PC-9 (cell line): Measurements from ENCODE around the gene ITGBL1. TPM values are rescaled to one million over a fixed set of nuclear protein-coding genes. Genes with fewer than 3 reads are reported as not detected.

Source experiments
- BruUV-seq: library from RNA; stranded (reverse); fragments of 400-500 nt; replicated peaks from 2 replicates; lab custom pipeline; 2021; lab: Mats Ljungman, UMichigan
- CTCF ChIA-PET: fragments of 300-600 bp; sonication (Branson Sonifier 250); formaldehyde crosslinking; loops from one replicate; lab custom pipeline; 2022; ENCODE audit warnings: antibody characterized with exemption; lab: Charles Lee
- POLR2A ChIA-PET: fragments of 300-600 bp; sonication (Branson Sonifier 250); formaldehyde crosslinking; loops from one replicate; lab custom pipeline; 2022; ENCODE audit warnings: antibody characterized with exemption; ENCODE audit not compliant: unreplicated experiment; lab: Charles Lee
- DNase-seq, 2 experiments: peaks; one replicate each; pipeline versions ENCODE4 v3.0.0 to v3.0.0-alpha.2; 2015 to 2022; ENCODE audit warnings: mixed read lengths in 1 of 2
- H2AFZ ChIP-seq: fragments of 200-600 bp; sonication (generic); 2 replicates; pipeline ENCODE4 v1.8.1; 2017; ENCODE audit warnings: antibody characterized with exemption
- H3F3A ChIP-seq: fragments of 200-600 bp; sonication (generic); 2 replicates; pipeline ENCODE4 v1.8.1; 2017; ENCODE audit warnings: antibody characterized with exemption, mild to moderate bottlenecking, low read depth; ENCODE audit not compliant: insufficient read depth
- H3K27ac ChIP-seq: fragments of 200-600 bp; sonication (generic); 2 replicates; pipeline ENCODE4 v1.6.1; 2016; ENCODE audit warnings: mixed run types
- H3K27me3 ChIP-seq: fragments of 200-600 bp; sonication (generic); 2 replicates; pipeline ENCODE4 v1.6.1; 2016; ENCODE audit warnings: low read depth, mixed run types; ENCODE audit not compliant: insufficient read depth
- H3K36me3 ChIP-seq: fragments of 200-600 bp; sonication (generic); 2 replicates; pipeline ENCODE4 v1.6.1; 2016; ENCODE audit warnings: low read depth, mixed run types
- H3K4me1 ChIP-seq: fragments of 200-600 bp; sonication (generic); replicated peaks from 2 replicates; pipeline ENCODE4 v1.6.1; 2016; ENCODE audit warnings: mixed run types; ENCODE audit not compliant: insufficient read depth
- H3K4me2 ChIP-seq: fragments of 200-600 bp; sonication (generic); 2 replicates; pipeline ENCODE4 v1.6.1; 2017; ENCODE audit warnings: mixed run types
- H3K4me3 ChIP-seq: fragments of 200-600 bp; sonication (generic); 2 replicates; pipeline ENCODE4 v1.6.1; 2016; ENCODE audit warnings: mixed run types
- H3K79me2 ChIP-seq: fragments of 200-600 bp; sonication (generic); 2 replicates; pipeline ENCODE4 v1.6.1; 2017; ENCODE audit warnings: low read depth, mixed run types
- H3K9me2 ChIP-seq: fragments of 200-600 bp; sonication (generic); 2 replicates; pipeline ENCODE4 v1.8.1; 2017; ENCODE audit warnings: mild to moderate bottlenecking; ENCODE audit not compliant: insufficient read depth
- H3K9me3 ChIP-seq: fragments of 200-600 bp; sonication (generic); 2 replicates; pipeline ENCODE4 v1.8.1; 2016; ENCODE audit warnings: low read depth; ENCODE audit not compliant: insufficient read depth
- H4K20me1 ChIP-seq: fragments of 200-600 bp; sonication (generic); 2 replicates; pipeline ENCODE4 v1.8.1; 2017; ENCODE audit not compliant: insufficient read depth
- CTCF ChIP-seq: fragments of 200-600 bp; sonication (generic); conservative IDR thresholded peaks from 2 replicates; pipeline ENCODE4 v1.6.1; 2017; ENCODE audit warnings: mixed run types, antibody characterized with exemption, mild to moderate bottlenecking, moderate library complexity
- EZH2 ChIP-seq: fragments of 200-600 bp; sonication (generic); IDR thresholded peaks from 2 replicates; pipeline ENCODE4 v1.8.0; 2017; ENCODE audit warnings: antibody characterized with exemption, low read depth
- intact Hi-C: fragments of 100-400 bp; cut with micrococcal nuclease; formaldehyde crosslinking; loops from one replicate; pipeline ENCODE4 v1.10.0; 2022; ENCODE audit not compliant: unreplicated experiment
- total RNA-seq: library from RNA; stranded (reverse); gene quantifications from 2 replicates; pipeline ENCODE4 v1.2.3, GENCODE V29; 2021

The ITGBL1 gene
- total RNA-seq, 1 experiment from 2014 or later: 52.5 TPM

- no TSS peak for BruUV-seq
- CTCF ChIA-PET: no interaction called here
Measured at GRCh38 chr13:101447852-101448251, 4.6 kb upstream of the ITGBL1 start.

GRCh38 chr13:101449790-101450748 is 2.4 kb upstream of the ITGBL1 start:
- Histone ChIP-seq H3K9me2 (no peaks in the 10 kb centered on the region), H4K20me1 (no peaks in the 10 kb centered on the region), H3K27ac (peak overlapping the region; percentile 98), H3K79me2 (peaks cover 24% of the 10 kb centered on the region), H3K36me3 (no peaks in the 10 kb centered on the region), H3F3A (peaks cover 65% of the 10 kb centered on the region), H3K9me3 (peaks cover 3% of the 10 kb centered on the region; the same call in 1 of the 2 replicates), H3K4me1 (peaks cover 54% of the 10 kb centered on the region), H3K27me3 (no peaks in the 10 kb centered on the region), H3K4me3 (peak overlapping the region; percentile 86; the same call in 1 of the 2 replicates), H2AFZ (0 out of 2 replicates have a peak overlapping the region, but pooled peaks have one; percentile 18), H3K4me2 (peak overlapping the region; percentile 86)
- POLR2A ChIA-PET: interaction anchor here (0.6 kb wide), 2 partner anchors 13 to 192 kb away, joined by 4 to 5 read pairs; no protein-coding TSS in a partner anchor
- DNase-seq: peak; percentile 61 to 99
- CTCF ChIA-PET: no interaction called here
- no TSS peak for BruUV-seq
- TF ChIP-seq CTCF (no peak), EZH2 (no peak)
- intact Hi-C loops: loop anchor here (1.0 to 5.0 kb wide), 6 partner anchors 39 to 305 kb away; no protein-coding TSS in a partner anchor

More at GRCh38 chr13:101447852-101448251, 4.6 kb upstream of the ITGBL1 start:
- no peak for DNase-seq
- POLR2A ChIA-PET: no interaction called here
- Histone ChIP-seq H3K9me2 (no peaks in the 10 kb centered on the region), H3K27ac (peak overlapping the region; percentile 98), H3K79me2 (peaks cover 17% of the 10 kb centered on the region), H3K9me3 (peaks cover 3% of the 10 kb centered on the region; the same call in 1 of the 2 replicates), H3K4me1 (peaks cover 45% of the 10 kb centered on the region), H3K4me2 (no peak overlapping the region), H2AFZ (no peak overlapping the region), H4K20me1 (no peaks in the 10 kb centered on the region), H3F3A (peaks cover 46% of the 10 kb centered on the region), H3K27me3 (no peaks in the 10 kb centered on the region), H3K36me3 (no peaks in the 10 kb centered on the region), H3K4me3 (no peak overlapping the region)
- TF ChIP-seq CTCF (no peak), EZH2 (no peak)
- intact Hi-C loops: no loop called here

GRCh38 chr13:101450749-101451130 is 1.7 kb upstream of the ITGBL1 start:
- Histone ChIP-seq H3K79me2 (peaks cover 24% of the 10 kb centered on the region), H3K27me3 (no peaks in the 10 kb centered on the region), H3F3A (peaks cover 72% of the 10 kb centered on the region), H3K4me1 (peaks cover 61% of the 10 kb centered on the region), H3K27ac (peak overlapping the region; percentile 98), H3K36me3 (no peaks in the 10 kb centered on the region), H3K9me2 (no peaks in the 10 kb centered on the region), H3K9me3 (peaks cover 3% of the 10 kb centered on the region; the same call in 1 of the 2 replicates), H3K4me2 (peak overlapping the region; percentile 86), H2AFZ (no peak overlapping the region), H3K4me3 (peak overlapping the region; percentile 86; the same call in 1 of the 2 replicates), H4K20me1 (no peaks in the 10 kb centered on the region)
- BruUV-seq: no TSS peak
- ChIA-PET POLR2A (interaction anchor here (0.6 kb wide), 1 partner anchor 192 kb away, joined by 5 read pairs; no protein-coding TSS in a partner anchor), CTCF (no interaction called here)
- no peak for DNase-seq
- TF ChIP-seq CTCF (no peak), EZH2 (no peak)
- intact Hi-C loops: loop anchor here (1.0 to 5.0 kb wide), 6 partner anchors 39 to 306 kb away; no protein-coding TSS in a partner anchor
